ENCODE data around the gene RPL22.

Gene RPL22

GRCh38 chr1:6199298-6200187 lies at the start of gene RPL22:
Gene RPL22 (minus strand): TSS chr1:6199595. CDS start chr1:6199573, 22 bp downstream.
- DNase-seq: peak; percentile 99

GRCh38 chr1:6248161-6248776 lies 48.9 kb upstream of the RPL22 start:
- DNase-seq: no peak

- DNase-seq: no peak
These were observed 48.3 kb upstream of the RPL22 start for GRCh38 chr1:6247651-6248050.

GRCh38 chr1:6246497-6247467 lies 47.4 kb upstream of the RPL22 start:
- DNase-seq: peak; percentile 93

- DNase-seq: peak; percentile 77
These were observed 46.6 kb upstream of the RPL22 start for GRCh38 chr1:6245869-6246496.

GRCh38 chr1:6245086-6245868 lies 45.9 kb upstream of the RPL22 start:
- peak; percentile 92 for DNase-seq

GRCh38 chr1:6244401-6245049 lies 45.1 kb upstream of the RPL22 start:
- DNase-seq: no peak

- no peak for DNase-seq
These were observed 44.6 kb upstream of the RPL22 start, which contains the start of gene HES3 for GRCh38 chr1:6243993-6244392. Gene HES3 (plus strand): TSS chr1:6244179. CDS start chr1:6244366, 187 bp downstream.

- no peak for DNase-seq
These were observed 43.8 kb upstream of the RPL22 start for GRCh38 chr1:6243053-6243834.

- no peak for DNase-seq
These were observed 42.7 kb upstream of the RPL22 start for GRCh38 chr1:6241887-6242740.

GRCh38 chr1:6241107-6241886 lies 41.9 kb upstream of the RPL22 start:
- DNase-seq: no peak

- DNase-seq: no peak
These were observed 40.8 kb upstream of the RPL22 start for GRCh38 chr1:6239950-6240768.

- no peak for DNase-seq
These were observed 39.9 kb upstream of the RPL22 start for GRCh38 chr1:6239213-6239752.

GRCh38 chr1:6237093-6237492 lies 37.7 kb upstream of the RPL22 start:
- no peak for DNase-seq

- no peak for DNase-seq
These were observed 35.9 kb upstream of the RPL22 start for GRCh38 chr1:6235296-6235677.

GRCh38 chr1:6234502-6235295 lies 35.3 kb upstream of the RPL22 start:
- no peak for DNase-seq
